HG02970 (cell line): ENCODE measurements around the gene ID2.

Experiments used
- ATAC-seq: cut with Tn5 transposase; IDR thresholded peaks from one replicate; pipeline ENCODE4 v1.9.1; 2021; ENCODE audit warnings: mild to moderate bottlenecking, moderate library complexity, moderate number of reproducible peaks; ENCODE audit not compliant: unreplicated experiment, low FRiP score

The ID2 gene, protein sequence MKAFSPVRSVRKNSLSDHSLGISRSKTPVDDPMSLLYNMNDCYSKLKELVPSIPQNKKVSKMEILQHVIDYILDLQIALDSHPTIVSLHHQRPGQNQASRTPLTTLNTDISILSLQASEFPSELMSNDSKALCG

DNA sequence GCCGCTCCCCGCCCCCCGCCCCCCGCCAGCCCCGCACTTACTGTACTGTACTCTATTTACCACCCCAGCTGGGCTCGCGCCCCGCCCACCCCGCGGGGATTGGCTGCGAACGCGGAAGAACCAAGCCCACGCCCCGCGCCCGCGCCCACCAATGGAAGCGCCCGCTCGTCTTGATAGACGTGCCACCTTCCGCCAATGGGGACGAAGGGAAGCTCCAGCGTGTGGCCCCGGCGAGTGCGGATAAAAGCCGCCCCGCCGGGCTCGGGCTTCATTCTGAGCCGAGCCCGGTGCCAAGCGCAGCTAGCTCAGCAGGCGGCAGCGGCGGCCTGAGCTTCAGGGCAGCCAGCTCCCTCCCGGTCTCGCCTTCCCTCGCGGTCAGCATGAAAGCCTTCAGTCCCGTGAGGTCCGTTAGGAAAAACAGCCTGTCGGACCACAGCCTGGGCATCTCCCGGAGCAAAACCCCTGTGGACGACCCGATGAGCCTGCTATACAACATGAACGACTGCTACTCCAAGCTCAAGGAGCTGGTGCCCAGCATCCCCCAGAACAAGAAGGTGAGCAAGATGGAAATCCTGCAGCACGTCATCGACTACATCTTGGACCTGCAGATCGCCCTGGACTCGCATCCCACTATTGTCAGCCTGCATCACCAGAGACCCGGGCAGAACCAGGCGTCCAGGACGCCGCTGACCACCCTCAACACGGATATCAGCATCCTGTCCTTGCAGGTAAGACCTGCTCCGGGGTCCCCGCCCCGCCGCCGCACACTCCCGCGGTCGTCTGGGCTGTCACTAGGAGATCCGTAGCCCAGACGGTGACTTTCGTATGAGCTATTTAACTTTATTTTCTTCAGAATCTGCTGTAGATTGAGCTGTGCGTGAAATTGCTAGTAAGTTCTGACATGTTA, at the start of gene ID2:
Gene ID2 (plus strand): TSS at position 271 of the 907 bp plus-strand sequence. CDS start 110 bp downstream, at position 381.
- ATAC-seq = peak; percentile 64

DNA sequence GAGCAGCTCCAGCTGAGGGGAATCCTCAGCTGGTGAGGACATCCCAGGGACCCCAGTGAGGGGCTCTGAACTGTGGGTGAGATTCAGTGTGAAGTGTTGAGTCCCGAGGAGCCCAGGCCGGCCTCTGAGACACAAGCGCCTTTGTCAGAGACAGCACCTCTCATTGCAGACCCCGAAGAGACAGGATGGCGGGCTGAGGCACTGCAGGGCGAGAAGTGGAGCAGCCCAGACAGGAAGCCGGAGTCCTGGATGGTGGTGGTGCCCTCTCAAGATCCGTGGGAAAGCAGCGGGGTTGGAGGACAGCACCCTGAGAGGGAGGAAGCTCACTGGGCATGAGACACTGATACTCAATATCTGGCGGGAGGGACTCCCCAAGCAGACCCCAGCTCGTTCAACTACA, 49.1 kb upstream of the ID2 start:
- no peak for ATAC-seq

DNA sequence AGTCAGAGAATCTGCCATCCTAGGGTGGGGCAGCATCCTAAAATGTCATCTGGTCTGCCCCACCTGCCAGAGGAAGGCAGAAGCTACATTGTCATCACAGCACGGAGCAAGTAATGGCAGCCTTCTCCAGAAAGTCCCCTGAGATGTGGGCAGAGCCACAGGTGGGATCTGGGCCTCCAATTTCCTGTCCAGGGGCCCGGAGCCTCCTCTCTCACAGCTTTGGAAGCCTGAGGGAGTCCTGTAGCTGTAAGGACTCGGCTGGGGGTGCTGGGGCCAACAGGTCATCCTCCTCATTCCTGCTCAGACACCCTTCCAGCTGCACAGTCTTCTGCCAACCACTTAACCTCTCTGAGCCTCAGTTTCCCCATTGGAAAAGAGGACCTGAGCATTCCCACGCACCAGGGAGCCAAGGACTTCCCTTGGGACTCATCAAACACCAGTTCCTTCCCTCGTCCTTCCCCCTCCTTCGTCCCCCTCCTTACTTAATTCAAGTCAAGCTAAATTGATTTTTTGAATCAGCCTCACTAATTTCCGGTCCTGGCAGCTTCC, 48.6 kb upstream of the ID2 start:
- no peak for ATAC-seq

DNA sequence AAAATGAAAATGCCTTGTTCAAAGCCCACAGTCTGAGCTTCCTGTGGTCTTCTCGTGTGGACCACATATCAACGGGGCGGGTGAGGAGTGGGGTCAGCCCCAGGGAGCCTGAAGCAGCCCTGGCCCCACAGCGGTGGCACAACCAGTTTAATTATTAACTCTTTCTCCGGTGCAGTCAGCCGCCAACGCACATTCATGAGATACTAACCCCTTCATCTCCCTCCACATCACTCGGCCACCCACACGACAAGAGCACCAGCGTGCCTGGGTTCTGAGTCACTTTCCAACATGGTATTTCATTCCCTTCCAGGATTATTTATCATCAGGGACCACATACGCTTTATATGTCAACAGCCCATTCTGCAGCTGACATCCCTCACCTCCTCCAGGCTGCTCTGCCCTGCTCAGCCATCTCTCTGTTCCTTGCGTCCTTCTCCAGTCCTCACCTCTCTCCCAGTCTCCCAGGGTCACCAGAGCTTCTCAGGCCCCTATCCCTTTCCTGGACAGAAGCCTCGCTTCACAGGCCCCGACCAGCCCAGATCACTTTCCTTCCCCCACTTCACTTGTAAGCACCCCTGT, 48.0 kb upstream of the ID2 start:
- no peak for ATAC-seq

DNA sequence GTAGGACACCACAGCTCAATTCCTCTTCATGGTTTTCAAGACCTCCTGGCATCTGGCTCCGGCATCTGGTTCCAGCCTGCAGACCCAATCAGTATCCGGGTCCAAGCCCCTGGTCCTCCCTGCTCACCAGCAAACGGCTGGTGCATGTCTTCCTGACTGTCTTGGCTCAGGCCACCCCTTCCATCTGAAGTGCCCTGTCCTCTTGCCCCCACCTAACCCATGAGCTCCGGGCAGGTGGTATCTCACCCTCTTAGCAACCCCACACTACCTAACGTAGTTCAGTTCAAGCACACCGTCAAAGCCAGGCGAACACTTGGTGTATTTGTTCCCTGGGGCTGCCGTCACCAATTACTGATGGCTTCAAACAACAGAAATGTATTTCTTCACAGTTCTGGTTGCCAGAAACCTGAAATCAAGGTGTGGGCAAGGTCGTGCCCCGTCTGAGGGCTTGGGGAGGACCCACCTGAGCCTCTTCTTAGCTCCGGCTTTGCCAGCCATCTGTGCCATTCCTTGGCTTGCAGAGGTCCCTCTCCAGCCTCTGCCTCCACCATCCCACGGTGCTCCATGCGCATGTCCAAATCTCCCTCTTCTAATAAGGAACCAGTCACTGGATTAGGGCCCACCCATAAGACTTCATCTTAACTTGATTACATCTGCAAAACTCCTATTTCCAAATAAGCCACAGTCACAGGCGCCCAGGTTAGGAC, 47.2 kb upstream of the ID2 start:
- ATAC-seq = no peak

DNA sequence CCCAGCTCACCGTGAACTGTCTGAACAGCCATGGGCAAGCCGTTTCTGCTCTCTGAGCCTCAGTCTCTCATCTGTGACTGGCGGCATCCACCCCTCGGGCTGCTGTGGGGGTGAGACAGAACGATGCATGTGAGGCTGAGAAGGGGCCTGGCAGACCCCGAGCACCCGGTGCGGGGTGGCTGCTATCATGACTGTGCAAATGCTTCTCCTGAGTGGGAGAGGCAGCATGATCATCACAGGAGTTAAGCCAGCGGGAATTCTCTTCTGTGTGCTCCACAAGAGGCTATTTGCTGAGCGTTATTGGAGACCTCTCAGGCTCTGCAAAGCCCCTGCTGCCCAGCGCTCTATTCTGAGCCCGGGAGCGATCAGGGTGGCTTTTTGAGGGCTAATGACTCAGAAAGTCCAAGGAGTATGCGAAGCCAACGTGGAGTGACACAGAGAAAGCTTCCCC, 45.8 kb upstream of the ID2 start:
- no peak for ATAC-seq

DNA sequence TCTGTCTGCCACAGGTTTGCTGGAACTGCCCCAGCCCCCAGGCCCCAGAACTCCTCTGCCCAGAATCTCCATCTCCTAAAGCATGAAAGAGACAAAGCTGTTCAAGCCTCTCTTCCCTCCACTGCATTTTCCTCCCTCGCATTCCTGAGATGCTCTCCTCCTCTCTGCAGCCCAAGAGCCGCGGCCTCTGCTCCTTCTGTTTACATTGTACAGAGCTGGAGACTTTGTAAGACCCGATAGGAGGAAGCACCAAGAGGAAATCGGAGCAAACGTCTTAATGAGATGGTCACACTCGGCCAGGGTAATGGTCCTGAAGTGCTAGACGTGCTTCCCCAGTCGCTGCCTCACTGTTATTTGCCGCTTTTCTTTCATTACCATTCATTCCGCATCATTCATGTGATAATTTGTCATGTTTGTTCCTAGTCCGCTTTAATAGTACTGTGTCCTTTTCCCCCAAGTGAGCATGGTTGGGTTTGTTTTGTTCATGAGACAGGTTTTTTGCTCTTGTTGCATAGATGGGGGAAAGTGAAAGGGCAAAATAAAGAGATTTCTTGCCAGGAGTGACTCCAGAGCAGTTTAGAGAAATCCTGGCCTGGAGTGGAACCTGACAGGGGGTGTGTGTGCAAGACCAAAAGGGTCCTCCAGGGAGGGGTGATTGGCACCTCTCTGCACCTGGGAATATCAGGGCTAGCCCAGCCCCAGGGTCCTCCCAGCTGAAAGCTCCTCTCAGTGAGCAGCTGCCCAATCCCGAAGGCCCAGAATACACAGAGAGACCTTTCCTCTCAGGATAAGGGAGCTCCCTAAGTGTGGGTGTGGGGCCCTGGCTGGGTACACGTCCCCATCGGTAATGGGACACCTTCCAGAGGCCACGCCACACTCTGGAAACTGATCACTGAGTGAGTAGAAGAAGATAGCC, 44.9 kb upstream of the ID2 start:
- no peak for ATAC-seq

DNA sequence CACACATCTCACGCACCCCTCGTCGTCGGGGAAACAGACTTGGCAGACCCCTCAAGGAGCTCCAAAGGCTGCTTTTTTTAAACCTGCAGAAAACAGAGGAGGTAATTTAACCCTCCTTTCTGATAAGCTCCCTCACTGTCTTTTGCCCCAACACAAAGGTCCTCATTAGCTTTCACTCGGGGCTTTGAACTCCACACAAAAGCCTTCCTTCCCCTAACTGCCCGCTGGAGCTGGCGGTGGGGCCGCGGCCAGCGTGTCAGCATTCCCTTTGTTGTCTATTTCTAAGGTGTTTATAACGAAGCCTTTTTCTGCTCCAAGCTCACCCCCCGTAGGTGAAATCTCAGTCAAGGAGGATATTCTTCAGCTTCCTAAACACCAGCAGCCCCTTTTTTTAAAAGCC, 43.5 kb upstream of the ID2 start:
- no peak for ATAC-seq

DNA sequence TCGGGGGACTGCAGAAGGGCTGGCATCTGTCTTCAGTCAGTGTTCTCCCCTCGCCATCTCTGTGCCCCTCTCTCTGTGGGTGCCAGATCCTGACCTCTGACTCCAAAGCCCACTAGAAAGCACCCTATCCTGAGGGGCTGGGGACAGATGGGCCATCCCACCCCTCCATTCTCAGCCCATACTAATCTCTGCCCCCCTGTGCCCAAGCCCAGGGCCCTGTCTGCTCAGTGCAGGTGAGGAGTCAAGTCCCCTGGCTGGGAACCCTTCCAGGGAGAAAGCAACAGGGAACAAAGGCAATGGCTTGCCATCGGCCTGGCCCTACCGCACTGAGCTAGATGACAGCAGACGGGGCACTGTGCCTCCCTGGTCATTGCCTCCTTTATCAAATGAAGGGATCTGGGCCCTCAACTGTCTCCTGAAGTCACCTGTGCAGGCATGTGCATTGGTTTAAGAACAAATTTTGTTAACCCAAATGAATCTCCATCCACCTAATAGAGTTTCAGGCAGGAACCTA, 42.7 kb upstream of the ID2 start:
- ATAC-seq = no peak

DNA sequence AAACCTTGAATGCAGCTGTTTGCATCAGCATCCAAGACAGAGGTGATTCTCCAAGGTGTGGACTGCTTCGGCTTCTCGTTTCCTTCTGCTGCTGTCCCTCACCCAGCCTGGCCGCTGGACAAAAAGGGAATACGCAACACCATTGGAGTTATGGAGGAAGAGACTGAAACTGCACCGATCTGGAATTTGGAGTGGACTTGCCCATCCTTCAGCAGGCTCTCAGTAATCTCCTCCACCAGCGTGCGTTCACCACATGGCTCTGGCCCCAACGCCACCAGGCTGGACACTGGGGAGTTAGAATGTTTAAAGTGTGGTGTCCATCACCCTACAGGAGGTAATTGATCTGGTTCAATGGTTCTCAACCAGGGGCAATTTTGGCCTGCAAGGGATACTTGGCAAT, 41.4 kb upstream of the ID2 start:
- ATAC-seq = no peak

DNA sequence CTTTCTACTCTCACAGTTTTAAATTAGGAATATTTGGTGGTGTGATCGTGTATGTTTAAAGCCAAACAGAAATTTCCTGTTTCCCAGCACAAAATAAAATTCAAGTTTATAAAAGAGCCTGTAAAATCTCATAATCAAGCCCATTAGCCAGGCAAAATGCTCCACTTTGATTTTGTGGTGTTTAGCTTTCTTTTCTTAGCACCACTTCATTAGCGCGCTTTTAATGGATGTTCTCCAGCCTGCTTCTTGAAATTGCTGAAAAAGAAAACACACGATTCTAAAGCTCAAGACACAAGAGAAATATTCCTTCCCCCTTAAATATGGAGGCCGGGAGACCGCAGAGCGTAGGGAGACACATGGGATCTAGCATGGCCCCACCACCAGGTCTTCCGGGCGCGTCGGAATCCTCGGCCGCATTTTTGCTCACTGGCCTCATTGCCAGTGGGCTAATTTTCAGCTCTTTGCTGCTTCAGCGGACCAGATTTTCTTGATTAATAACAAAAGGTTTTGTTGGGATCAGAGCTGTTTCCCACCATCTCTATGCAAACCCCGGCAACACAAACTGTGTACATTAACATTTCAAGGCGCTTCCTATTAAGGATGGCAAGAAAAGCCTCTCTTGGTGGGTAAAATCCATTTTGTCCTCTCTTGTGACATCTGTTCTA, 40.4 kb upstream of the ID2 start:
- ATAC-seq = no peak

DNA sequence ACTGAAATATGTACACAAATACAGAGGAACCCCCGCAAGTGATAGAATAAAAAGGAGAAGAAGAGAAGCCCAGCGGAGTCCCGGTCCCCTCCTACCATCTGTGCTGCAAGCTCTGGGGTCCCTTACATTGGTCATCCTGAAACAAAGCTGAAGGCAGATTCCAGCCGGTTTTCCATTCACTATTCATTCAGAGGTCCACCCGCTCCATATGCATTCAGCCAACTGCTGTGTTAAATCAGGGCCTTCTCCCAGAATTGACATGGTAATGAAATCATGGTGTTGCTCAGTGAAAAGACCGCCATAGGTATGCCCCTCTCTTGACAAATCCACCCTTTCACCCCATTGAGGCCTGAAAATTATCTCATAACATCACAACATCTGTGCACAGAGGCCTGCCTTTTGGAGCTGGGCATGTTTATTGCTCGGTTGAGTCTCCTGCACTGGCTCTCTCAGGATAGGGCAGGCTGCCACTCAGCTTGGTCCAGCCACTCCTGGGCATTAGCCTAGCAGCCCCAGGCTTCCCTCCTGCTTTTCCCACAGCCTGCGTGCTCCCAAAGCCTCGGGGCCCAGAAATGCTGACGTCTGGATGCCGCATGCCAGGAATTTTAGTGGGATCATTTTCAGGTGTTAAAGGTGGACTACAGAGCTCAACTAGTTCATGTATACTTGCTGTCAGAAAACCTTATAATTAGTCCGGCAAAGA, 39.3 kb upstream of the ID2 start:
- no peak for ATAC-seq

DNA sequence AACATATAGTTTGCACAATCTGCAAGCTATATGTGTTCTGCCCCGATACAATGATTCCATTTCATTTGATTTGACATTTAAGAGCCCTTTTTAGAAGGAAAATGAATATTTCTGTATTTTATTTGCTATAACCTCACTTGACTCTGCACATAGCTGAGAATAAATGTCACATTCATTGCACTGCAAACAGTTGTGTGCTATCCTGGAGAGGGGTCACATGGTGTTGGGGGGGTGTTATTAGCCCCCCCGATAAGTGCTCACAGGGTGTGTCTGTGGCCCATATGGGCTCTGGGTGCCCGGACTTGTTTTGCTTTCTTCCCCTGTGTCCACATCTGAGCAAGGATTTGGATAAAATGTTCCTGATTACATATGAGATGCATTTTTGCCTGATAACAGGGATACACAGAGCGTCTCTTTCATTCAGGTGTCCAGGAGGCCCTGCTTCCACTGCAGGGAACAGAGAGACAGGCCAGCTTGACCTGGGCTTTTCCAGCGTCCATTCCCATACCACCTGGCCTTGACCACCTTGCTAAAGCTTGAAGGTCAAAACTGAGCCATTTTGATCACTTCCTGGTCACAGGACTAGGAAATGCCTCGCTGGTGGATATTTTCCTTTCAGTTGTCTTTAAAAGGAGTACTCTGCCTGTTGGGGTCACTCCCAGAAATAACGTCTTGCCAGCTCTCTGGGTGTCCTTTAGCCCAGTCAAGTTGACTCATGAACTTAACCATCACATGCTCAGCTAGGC, 38.4 kb upstream of the ID2 start:
- ATAC-seq = no peak

DNA sequence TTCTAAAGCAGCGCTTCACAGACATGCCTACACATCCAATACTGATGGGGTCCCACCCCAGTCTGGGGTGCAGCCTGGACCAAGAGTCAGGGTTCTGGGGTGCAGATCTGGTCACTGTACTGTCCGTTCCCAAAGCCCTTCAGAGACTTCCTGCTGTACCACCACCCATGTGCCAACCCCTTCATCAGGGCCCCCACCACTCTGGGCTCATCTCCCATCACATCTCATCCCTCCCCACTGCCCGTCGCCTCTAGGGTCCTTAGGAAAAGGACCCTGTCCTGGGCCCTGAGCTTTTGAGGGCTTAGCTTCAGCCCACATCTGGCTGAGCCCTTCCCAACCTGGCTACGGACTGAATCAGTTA, 37.9 kb upstream of the ID2 start:
- ATAC-seq = no peak

DNA sequence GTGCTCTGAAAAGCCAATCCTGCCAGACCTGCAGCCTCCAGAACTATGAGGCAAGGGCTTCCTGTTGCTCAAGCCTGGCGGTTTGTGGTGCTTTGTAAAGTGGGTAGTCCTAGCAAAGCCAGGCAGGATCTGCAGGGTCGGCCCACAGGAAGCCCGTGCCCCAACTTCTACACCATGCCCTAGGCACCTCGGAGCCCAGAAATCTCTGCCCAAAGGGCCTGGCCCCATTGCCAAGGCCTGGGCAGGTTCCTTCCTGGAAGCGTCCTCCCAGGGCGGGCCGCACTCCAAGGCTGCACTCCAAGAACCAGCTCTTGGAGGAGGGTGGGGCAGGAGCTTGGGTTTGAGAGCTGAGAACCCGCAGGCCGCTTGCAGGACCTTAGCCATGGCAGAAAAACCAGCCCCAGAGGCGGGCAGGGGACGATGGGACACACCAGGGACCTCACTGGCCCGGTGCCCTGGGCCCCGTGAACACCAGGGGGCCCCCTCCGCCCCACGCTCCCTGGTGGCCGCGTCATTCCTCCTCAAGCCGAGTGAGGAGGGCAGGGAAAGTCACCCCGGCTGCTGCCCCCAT, 37.2 kb upstream of the ID2 start:
- ATAC-seq = no peak

DNA sequence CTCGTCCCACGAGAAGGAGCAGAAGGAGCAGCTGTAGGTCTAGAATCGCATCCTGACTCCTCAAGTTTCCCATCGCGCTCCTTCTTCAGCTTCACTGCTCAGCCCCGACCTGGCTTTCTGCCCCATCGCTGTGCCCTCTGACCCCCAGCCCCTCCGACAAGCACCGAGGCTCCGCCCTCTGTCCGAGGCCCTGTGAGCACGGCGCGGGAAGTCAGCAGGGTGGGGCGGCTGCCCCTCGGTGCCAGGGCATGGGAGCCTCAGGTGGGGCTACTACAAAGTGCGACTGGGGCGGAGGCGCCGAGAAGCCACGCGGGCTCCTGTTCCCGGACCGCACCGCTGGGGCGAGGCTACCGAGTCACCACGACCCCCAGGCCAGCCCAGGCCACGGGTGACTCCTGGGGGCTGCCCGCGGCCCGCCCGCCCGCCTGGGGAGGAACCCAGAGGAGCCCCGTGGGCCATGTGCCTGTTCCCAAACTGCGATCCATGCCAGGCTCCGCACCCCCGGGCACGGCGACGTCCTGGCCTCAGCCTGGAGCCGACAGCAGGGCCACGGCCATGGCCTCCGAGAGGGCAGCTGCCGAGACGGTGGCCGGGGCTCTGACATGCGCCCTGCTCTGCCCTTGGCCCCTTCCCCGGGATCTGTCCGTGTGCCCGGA, 36.6 kb upstream of the ID2 start:
- no peak for ATAC-seq
